ENCODE measurements around the gene RETREG2. TPM values are rescaled to one million over a fixed set of nuclear protein-coding genes. Genes with fewer than 3 reads are reported as not detected.

Gene RETREG2
- total RNA-seq, 1 donor from 2014 or later, result 43.7 TPM

DNA sequence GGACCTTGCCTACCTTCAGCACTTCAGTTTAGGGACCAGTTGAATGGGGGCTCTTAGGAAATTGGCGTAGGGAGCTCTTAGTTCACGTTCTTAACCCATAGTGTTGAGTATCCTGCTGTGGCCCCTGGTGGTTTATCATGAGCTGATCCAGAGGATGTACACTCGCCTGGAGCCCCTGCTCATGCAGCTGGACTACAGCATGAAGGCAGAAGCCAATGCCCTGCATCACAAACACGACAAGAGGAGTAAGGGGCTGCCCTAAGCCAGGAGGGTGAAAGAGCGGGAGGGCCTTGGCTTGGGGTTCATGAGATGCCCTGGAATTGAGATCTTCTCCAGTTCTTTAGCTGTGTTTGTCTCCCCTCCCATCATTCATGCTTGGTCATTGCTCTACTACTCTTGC lies 2.9 kb downstream of the RETREG2 start:
- intact Hi-C loops (cut with DNase I), result no loop called here
- H3K4me1 ChIP-seq, result peaks cover 28% of the 10 kb centered on the region
- H3K27me3 ChIP-seq, result no peaks in the 10 kb centered on the region
- peaks cover 0 to 46% of the 10 kb centered on the region in 2 donors for H3K36me3 ChIP-seq
- H3K27ac ChIP-seq, result no peak overlapping the region
- no peak for DNase-seq (ENCODE audit: extremely low spot score in 2 of 2)
- H3K9me3 ChIP-seq, result no peaks in the 10 kb centered on the region
- no peak overlapping the region for H3K4me3 ChIP-seq
- no peak for TF ChIP-seq POLR2AphosphoS5 (IDR thresholded peaks at IDR 0.05; ENCODE audit: insufficient read depth in 1 of 2, low read depth in 1 of 2)
- TF ChIP-seq, protein P1, sequence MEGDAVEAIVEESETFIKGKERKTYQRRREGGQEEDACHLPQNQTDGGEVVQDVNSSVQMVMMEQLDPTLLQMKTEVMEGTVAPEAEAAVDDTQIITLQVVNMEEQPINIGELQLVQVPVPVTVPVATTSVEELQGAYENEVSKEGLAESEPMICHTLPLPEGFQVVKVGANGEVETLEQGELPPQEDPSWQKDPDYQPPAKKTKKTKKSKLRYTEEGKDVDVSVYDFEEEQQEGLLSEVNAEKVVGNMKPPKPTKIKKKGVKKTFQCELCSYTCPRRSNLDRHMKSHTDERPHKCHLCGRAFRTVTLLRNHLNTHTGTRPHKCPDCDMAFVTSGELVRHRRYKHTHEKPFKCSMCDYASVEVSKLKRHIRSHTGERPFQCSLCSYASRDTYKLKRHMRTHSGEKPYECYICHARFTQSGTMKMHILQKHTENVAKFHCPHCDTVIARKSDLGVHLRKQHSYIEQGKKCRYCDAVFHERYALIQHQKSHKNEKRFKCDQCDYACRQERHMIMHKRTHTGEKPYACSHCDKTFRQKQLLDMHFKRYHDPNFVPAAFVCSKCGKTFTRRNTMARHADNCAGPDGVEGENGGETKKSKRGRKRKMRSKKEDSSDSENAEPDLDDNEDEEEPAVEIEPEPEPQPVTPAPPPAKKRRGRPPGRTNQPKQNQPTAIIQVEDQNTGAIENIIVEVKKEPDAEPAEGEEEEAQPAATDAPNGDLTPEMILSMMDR (IDR thresholded peaks at IDR 0.05), result no peak
- TF ChIP-seq POLR2A (IDR thresholded peaks at IDR 0.05), result no peak

GRCh38 chr2:219181531-219181930 lies 3.5 kb downstream of the RETREG2 start:
- Histone ChIP-seq H3K27me3 (no peaks in the 10 kb centered on the region), H3K4me3 (no peak overlapping the region), H3K9me3 (no peaks in the 10 kb centered on the region), H3K36me3 (peaks cover 0 to 46% of the 10 kb centered on the region in 2 donors), H3K27ac (no peak overlapping the region), H3K4me1 (peaks cover 25% of the 10 kb centered on the region)
- intact Hi-C loops (cut with DNase I), result no loop called here
- peak in 1 of 2 donors; percentile 65 for DNase-seq (ENCODE audit: extremely low spot score in 2 of 2)
- no peak for TF ChIP-seq POLR2AphosphoS5 (IDR thresholded peaks at IDR 0.05; ENCODE audit: insufficient read depth in 1 of 2, low read depth in 1 of 2)
- no peak for TF ChIP-seq POLR2A (IDR thresholded peaks at IDR 0.05)
- TF ChIP-seq, protein P1 (IDR thresholded peaks at IDR 0.05), result no peak

DNA sequence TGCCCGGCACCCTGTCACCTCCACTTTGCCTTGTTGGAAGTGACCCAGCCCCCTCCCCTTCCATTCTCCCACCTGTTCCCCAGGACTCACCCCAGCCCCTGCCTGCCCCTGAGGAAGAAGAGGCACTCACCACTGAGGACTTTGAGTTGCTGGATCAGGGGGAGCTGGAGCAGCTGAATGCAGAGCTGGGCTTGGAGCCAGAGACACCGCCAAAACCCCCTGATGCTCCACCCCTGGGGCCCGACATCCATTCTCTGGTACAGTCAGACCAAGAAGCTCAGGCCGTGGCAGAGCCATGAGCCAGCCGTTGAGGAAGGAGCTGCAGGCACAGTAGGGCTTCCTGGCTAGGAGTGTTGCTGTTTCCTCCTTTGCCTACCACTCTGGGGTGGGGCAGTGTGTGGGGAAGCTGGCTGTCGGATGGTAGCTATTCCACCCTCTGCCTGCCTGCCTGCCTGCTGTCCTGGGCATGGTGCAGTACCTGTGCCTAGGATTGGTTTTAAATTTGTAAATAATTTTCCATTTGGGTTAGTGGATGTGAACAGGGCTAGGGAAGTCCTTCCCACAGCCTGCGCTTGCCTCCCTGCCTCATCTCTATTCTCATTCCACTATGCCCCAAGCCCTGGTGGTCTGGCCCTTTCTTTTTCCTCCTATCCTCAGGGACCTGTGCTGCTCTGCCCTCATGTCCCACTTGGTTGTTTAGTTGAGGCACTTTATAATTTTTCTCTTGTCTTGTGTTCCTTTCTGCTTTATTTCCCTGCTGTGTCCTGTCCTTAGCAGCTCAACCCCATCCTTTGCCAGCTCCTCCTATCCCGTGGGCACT lies 4.5 kb downstream of the RETREG2 start:
- intact Hi-C loops (cut with DNase I), result no loop called here
- no peak for TF ChIP-seq POLR2AphosphoS5 (IDR thresholded peaks at IDR 0.05; ENCODE audit: insufficient read depth in 1 of 2, low read depth in 1 of 2)
- TF ChIP-seq, protein P1 (IDR thresholded peaks at IDR 0.05), result no peak
- TF ChIP-seq POLR2A (IDR thresholded peaks at IDR 0.05), result no peak
- no peak overlapping the region for H3K27ac ChIP-seq
- peaks cover 0 to 46% of the 10 kb centered on the region in 2 donors for H3K36me3 ChIP-seq
- H3K27me3 ChIP-seq, result no peaks in the 10 kb centered on the region
- H3K4me1 ChIP-seq, result peaks cover 25% of the 10 kb centered on the region
- no peak overlapping the region for H3K4me3 ChIP-seq
- peak in 1 of 2 donors; percentile 74 for DNase-seq (ENCODE audit: extremely low spot score in 2 of 2)
- no peaks in the 10 kb centered on the region for H3K9me3 ChIP-seq

DNA sequence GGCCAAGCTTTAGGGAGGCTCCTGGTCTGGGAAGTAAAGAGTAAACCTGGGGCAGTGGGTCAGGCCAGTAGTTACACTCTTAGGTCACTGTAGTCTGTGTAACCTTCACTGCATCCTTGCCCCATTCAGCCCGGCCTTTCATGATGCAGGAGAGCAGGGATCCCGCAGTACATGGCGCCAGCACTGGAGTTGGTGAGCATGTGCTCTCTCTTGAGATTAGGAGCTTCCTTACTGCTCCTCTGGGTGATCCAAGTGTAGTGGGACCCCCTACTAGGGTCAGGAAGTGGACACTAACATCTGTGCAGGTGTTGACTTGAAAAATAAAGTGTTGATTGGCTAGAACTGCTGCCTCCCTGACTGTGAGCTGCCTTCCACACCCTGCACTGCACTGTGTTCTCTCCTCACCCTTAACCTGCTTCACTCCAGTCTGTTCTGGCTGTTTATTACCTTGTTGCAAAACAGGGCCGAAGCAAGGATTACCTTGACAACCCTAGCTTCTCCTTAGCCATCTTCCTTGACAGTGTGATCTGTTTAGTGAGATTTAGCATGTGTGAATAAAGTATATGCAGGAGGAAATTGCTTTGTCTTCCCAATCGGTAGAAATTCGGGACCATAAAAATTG lies 5.2 kb downstream of the RETREG2 start:
- H3K27me3 ChIP-seq, result no peaks in the 10 kb centered on the region
- no peak for TF ChIP-seq POLR2AphosphoS5 (IDR thresholded peaks at IDR 0.05; ENCODE audit: insufficient read depth in 1 of 2, low read depth in 1 of 2)
- TF ChIP-seq, protein P1 (IDR thresholded peaks at IDR 0.05), result no peak
- no peak for TF ChIP-seq POLR2A (IDR thresholded peaks at IDR 0.05)
- peaks cover 0 to 46% of the 10 kb centered on the region in 2 donors for H3K36me3 ChIP-seq
- peaks cover 25% of the 10 kb centered on the region for H3K4me1 ChIP-seq
- DNase-seq (ENCODE audit: extremely low spot score in 2 of 2), result peak in 1 of 2 donors; percentile 71
- no peak overlapping the region for H3K4me3 ChIP-seq
- no peak overlapping the region for H3K27ac ChIP-seq
- intact Hi-C loops (cut with DNase I), result no loop called here
- H3K9me3 ChIP-seq, result no peaks in the 10 kb centered on the region

GRCh38 chr2:219184121-219184520 lies 6.0 kb downstream of the RETREG2 start:
- H3K4me1 ChIP-seq, result peaks cover 18% of the 10 kb centered on the region
- H3K27me3 ChIP-seq, result no peaks in the 10 kb centered on the region
- TF ChIP-seq POLR2AphosphoS5 (IDR thresholded peaks at IDR 0.05; ENCODE audit: insufficient read depth in 1 of 2, low read depth in 1 of 2), result no peak
- TF ChIP-seq, protein P1 (IDR thresholded peaks at IDR 0.05), result no peak
- TF ChIP-seq POLR2A (IDR thresholded peaks at IDR 0.05), result no peak
- no peak overlapping the region for H3K4me3 ChIP-seq
- H3K36me3 ChIP-seq, result peaks cover 0 to 46% of the 10 kb centered on the region in 2 donors
- DNase-seq (ENCODE audit: extremely low spot score in 2 of 2), result peak in 1 of 2 donors; percentile 22
- no peaks in the 10 kb centered on the region for H3K9me3 ChIP-seq
- intact Hi-C loops (cut with DNase I), result no loop called here
- H3K27ac ChIP-seq, result no peak overlapping the region
